ENCODE measurements around the gene RIOX2. TPM values are rescaled to one million over a fixed set of nuclear protein-coding genes. Genes with fewer than 3 reads are reported as not detected.

RIOX2 gene
- total and polyA plus RNA-seq, 2 donors (not counting 1 experiment from before 2014, with no cell fraction given) = 18.5 to 23.6 TPM

DNA sequence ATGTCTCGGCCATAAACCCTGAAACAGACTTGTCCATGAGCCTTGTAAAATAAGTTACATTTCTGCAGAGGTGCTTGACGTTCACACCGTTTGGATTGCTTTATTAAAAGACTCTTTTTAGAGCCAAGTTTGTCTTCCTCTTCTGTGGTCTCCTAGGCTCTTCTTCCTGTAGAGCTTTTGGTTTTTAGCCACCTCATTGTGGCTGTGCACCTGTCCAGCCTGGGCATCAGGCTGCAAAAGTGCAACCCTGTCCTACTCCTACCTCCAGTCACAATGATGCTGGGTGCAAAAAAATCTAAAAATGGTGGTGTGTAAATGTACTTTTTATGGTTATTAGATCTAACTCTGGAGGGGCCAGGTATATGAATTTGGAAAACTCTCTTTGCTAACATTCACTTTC lies 2.8 kb upstream of the RIOX2 start:
- Histone ChIP-seq H3K9ac (ENCODE audit: low read length) (no peak overlapping the region), H3K27me3 (replicated peaks in 1 of 4; ENCODE audit: control extremely low read depth in 1 of 4, control insufficient read depth in 3 of 4, insufficient read depth in 4 of 4, low read length in 3 of 4) (no peaks in the 10 kb centered on the region), H3K36me3 (replicated peaks in 1 of 2; ENCODE audit: control extremely low read depth in 1 of 2, control insufficient read depth in 1 of 2, extremely low read depth in 1 of 2, insufficient read depth in 2 of 2, low read length in 1 of 2) (no peaks in the 10 kb centered on the region), H3K9me3 (ENCODE audit: control extremely low read depth in 1 of 3, control insufficient read depth in 2 of 3, insufficient read depth in 1 of 3, low read length in 2 of 3) (no peaks in the 10 kb centered on the region), H3K4me2 (replicated peaks; ENCODE audit: low read depth, low read length, poor library complexity, severe bottlenecking) (no peak overlapping the region), H3K27ac (ENCODE audit: low read length in 2 of 2) (no peak overlapping the region), H3K4me1 (ENCODE audit: control insufficient read depth in 2 of 2, insufficient read depth in 2 of 2, low read length in 2 of 2) (peaks cover 15 to 16% of the 10 kb centered on the region in 2 donors), H2AFZ (ENCODE audit: insufficient read depth, low read depth, low read length, poor library complexity, severe bottlenecking) (peak overlapping the region; percentile 38), H3K79me2 (ENCODE audit: control insufficient read depth, insufficient read depth, low read length) (peaks cover 7% of the 10 kb centered on the region), H3K4me3 (ENCODE audit: control extremely low read depth in 1 of 5, extremely low read depth in 1 of 5, insufficient read depth in 1 of 5, low read depth in 2 of 5, low read length in 4 of 5) (no peak overlapping the region), H4K20me1 (ENCODE audit: control insufficient read depth, insufficient read depth, low read length, poor library complexity, severe bottlenecking) (no peaks in the 10 kb centered on the region)
- Mint-ChIP-seq H3K9me3 (ENCODE audit: insufficient read depth) (no peaks in the 10 kb centered on the region), H3K4me1 (peaks cover 27% of the 10 kb centered on the region), H3K27me3 (no peaks in the 10 kb centered on the region), H3K4me3 (peak overlapping the region; percentile 19), H3K27ac (no peak overlapping the region)
- WGBS (ENCODE audit: insufficient coverage) = 21% methylated on average over 3 of the region's 3 CpGs
- intact Hi-C loops (cut with micrococcal nuclease) = loop anchor here (10.0 kb wide), 1 partner anchor 620 kb away; the partner anchor contains the start of gene CPOX
- POLR2A ChIA-PET = no interaction called here
- CTCF ChIA-PET = no interaction called here
- ATAC-seq (ENCODE audit: low read depth) (no peak), DNase-seq (no peak)
- TF ChIP-seq, protein P1, sequence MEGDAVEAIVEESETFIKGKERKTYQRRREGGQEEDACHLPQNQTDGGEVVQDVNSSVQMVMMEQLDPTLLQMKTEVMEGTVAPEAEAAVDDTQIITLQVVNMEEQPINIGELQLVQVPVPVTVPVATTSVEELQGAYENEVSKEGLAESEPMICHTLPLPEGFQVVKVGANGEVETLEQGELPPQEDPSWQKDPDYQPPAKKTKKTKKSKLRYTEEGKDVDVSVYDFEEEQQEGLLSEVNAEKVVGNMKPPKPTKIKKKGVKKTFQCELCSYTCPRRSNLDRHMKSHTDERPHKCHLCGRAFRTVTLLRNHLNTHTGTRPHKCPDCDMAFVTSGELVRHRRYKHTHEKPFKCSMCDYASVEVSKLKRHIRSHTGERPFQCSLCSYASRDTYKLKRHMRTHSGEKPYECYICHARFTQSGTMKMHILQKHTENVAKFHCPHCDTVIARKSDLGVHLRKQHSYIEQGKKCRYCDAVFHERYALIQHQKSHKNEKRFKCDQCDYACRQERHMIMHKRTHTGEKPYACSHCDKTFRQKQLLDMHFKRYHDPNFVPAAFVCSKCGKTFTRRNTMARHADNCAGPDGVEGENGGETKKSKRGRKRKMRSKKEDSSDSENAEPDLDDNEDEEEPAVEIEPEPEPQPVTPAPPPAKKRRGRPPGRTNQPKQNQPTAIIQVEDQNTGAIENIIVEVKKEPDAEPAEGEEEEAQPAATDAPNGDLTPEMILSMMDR (IDR thresholded peaks at IDR 0.05) = no peak
- TF ChIP-seq EZH2 (IDR thresholded peaks at IDR 0.05; ENCODE audit: borderline replicate concordance, insufficient read depth, low read depth, low read length, poor library complexity, severe bottlenecking) = no peak

DNA sequence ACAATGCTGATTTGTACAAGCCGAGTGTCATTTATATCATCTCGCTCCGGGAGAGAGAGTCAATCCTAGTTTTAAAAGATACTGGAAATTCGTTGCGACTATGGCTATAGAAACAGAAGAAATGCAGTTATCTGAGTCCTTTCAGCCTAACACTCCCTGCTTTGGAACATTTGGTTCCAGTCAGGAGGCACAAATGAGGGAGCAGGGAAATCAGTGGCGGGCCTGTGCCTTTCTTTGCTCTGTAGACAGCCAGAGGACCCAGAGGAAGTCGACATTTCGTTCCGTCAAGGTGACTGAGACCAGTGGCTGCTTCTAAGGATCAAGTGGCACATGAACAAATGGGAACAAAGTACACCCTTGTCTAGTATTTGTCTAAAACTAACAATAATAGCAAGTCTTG lies 745 bp upstream of the RIOX2 start:
- WGBS (ENCODE audit: insufficient coverage) = 100% methylated on average over 5 of the region's 9 CpGs
- Histone ChIP-seq H3K27ac (ENCODE audit: low read length in 2 of 2) (no peak overlapping the region), H3K36me3 (replicated peaks in 1 of 2; ENCODE audit: control extremely low read depth in 1 of 2, control insufficient read depth in 1 of 2, extremely low read depth in 1 of 2, insufficient read depth in 2 of 2, low read length in 1 of 2) (no peaks in the 10 kb centered on the region), H3K79me2 (ENCODE audit: control insufficient read depth, insufficient read depth, low read length) (peaks cover 13% of the 10 kb centered on the region), H3K27me3 (replicated peaks in 1 of 4; ENCODE audit: control extremely low read depth in 1 of 4, control insufficient read depth in 3 of 4, insufficient read depth in 4 of 4, low read length in 3 of 4) (no peaks in the 10 kb centered on the region), H4K20me1 (ENCODE audit: control insufficient read depth, insufficient read depth, low read length, poor library complexity, severe bottlenecking) (no peaks in the 10 kb centered on the region), H3K4me2 (replicated peaks; ENCODE audit: low read depth, low read length, poor library complexity, severe bottlenecking) (peak overlapping the region; percentile 71), H2AFZ (ENCODE audit: insufficient read depth, low read depth, low read length, poor library complexity, severe bottlenecking) (peak overlapping the region; percentile 77), H3K9ac (ENCODE audit: low read length) (peak overlapping the region; percentile 66), H3K4me3 (ENCODE audit: control extremely low read depth in 1 of 5, extremely low read depth in 1 of 5, insufficient read depth in 1 of 5, low read depth in 2 of 5, low read length in 4 of 5) (peak overlapping the region in 4 of 5 experiments; percentile 52 to 73 (median 65)), H3K9me3 (ENCODE audit: control extremely low read depth in 1 of 3, control insufficient read depth in 2 of 3, insufficient read depth in 1 of 3, low read length in 2 of 3) (no peaks in the 10 kb centered on the region), H3K4me1 (ENCODE audit: control insufficient read depth in 2 of 2, insufficient read depth in 2 of 2, low read length in 2 of 2) (peaks cover 15 to 16% of the 10 kb centered on the region in 2 donors)
- Mint-ChIP-seq H3K27me3 (no peaks in the 10 kb centered on the region), H3K27ac (peak overlapping the region; percentile 37), H3K9me3 (ENCODE audit: insufficient read depth) (no peaks in the 10 kb centered on the region), H3K4me3 (peak overlapping the region; percentile 75), H3K4me1 (peaks cover 35% of the 10 kb centered on the region)
- TF ChIP-seq EZH2 (IDR thresholded peaks at IDR 0.05; ENCODE audit: borderline replicate concordance, insufficient read depth, low read depth, low read length, poor library complexity, severe bottlenecking) = no peak
- TF ChIP-seq, protein P1 (IDR thresholded peaks at IDR 0.05) = no peak
- intact Hi-C loops (cut with micrococcal nuclease) = loop anchor here (1.0 to 10.0 kb wide), 3 partner anchors 66 to 622 kb away; partner anchors contain the start of genes CLDND1 and CPOX
- ATAC-seq (ENCODE audit: low read depth) (no peak), DNase-seq (peak; percentile 11)
- ChIA-PET POLR2A (no interaction called here), CTCF (no interaction called here)

Measured in B cell (primary cell).